Trophoblast cell (in vitro differentiated cells and primary cell): ENCODE data around the gene CTIF.

Source experiments
- DNase-seq, 2 donors: peaks; one replicate each; pipeline ENCODE4 v3.0.0-alpha.2; 2016
- H2AFZ ChIP-seq: 2 replicates; pipeline ENCODE4 v1.6.1; 2013; ENCODE audit warnings: low read length, moderate library complexity, mild to moderate bottlenecking; ENCODE audit not compliant: insufficient read depth, poor library complexity
- H2AK5ac ChIP-seq: 2 replicates; pipeline ENCODE4 v1.6.1; 2013; ENCODE audit warnings: mild to moderate bottlenecking, low read length
- H2BK120ac ChIP-seq: 2 replicates; pipeline ENCODE4 v1.6.1; 2013; ENCODE audit warnings: low read length, mild to moderate bottlenecking, moderate library complexity; ENCODE audit not compliant: insufficient read depth, poor library complexity
- H2BK12ac ChIP-seq: 2 replicates; pipeline ENCODE4 v1.6.1; 2013; ENCODE audit warnings: mild to moderate bottlenecking, low read length, moderate library complexity
- H2BK5ac ChIP-seq: 2 replicates; pipeline ENCODE4 v1.6.1; 2013; ENCODE audit warnings: low read length, low read depth, moderate library complexity, mild to moderate bottlenecking; ENCODE audit not compliant: poor library complexity
- H3K14ac ChIP-seq: 2 replicates; pipeline ENCODE4 v1.6.1; 2013; ENCODE audit warnings: mild to moderate bottlenecking, low read length
- H3K18ac ChIP-seq: 2 replicates; pipeline ENCODE4 v1.6.1; 2013; ENCODE audit warnings: mild to moderate bottlenecking, low read length
- H3K23ac ChIP-seq: 2 replicates; pipeline ENCODE4 v1.6.1; 2013; ENCODE audit warnings: low read length
- H3K27ac ChIP-seq: 2 replicates; pipeline ENCODE4 v1.5.1; 2013; ENCODE audit warnings: low read depth, mild to moderate bottlenecking, inconsistent platforms, low read length, moderate library complexity
- H3K27me3 ChIP-seq: 2 replicates; pipeline ENCODE4 v1.6.1; 2013; ENCODE audit warnings: inconsistent platforms, mild to moderate bottlenecking, low read length, moderate library complexity; ENCODE audit not compliant: insufficient read depth
- H3K36me3 ChIP-seq, 2 experiments: 1 replicate in 1 of 2; 2 replicates in 1 of 2; pipeline ENCODE4 v1.6.1; 2013; ENCODE audit warnings: low read length in 2 of 2, mild to moderate bottlenecking in 2 of 2, moderate library complexity in 1 of 2; ENCODE audit not compliant: insufficient read depth in 2 of 2, control insufficient read depth in 1 of 2
- H3K4ac ChIP-seq: 2 replicates; pipeline ENCODE4 v1.6.1; 2013; ENCODE audit warnings: low read depth, mild to moderate bottlenecking, low read length, moderate library complexity
- H3K4me1 ChIP-seq, 2 experiments: 1 replicate in 1 of 2; 2 replicates in 1 of 2; pipeline ENCODE4 v1.6.1; 2013; ENCODE audit warnings: low read length in 2 of 2, mild to moderate bottlenecking in 2 of 2, moderate library complexity in 1 of 2; ENCODE audit not compliant: insufficient read depth in 2 of 2, control insufficient read depth in 1 of 2
- H3K4me2 ChIP-seq: 2 replicates; pipeline ENCODE4 v1.6.1; 2013; ENCODE audit warnings: inconsistent platforms, mild to moderate bottlenecking, low read length, moderate library complexity
- H3K4me3 ChIP-seq: 2 replicates; pipeline ENCODE4 v1.5.1; 2013; ENCODE audit warnings: mild to moderate bottlenecking, low read depth, low read length, inconsistent platforms
- H3K79me1 ChIP-seq: one replicate; pipeline ENCODE4 v1.6.1; 2013; ENCODE audit warnings: low read length
- H3K79me2 ChIP-seq: 2 replicates; pipeline ENCODE4 v1.6.1; 2013; ENCODE audit warnings: low read length, mild to moderate bottlenecking; ENCODE audit not compliant: control insufficient read depth, insufficient read depth, poor library complexity
- H3K9ac ChIP-seq: 2 replicates; pipeline ENCODE4 v1.6.1; 2013; ENCODE audit warnings: mild to moderate bottlenecking, low read length
- H3K9me3 ChIP-seq: 2 replicates; pipeline ENCODE4 v1.6.1; 2013; ENCODE audit warnings: low read depth, mild to moderate bottlenecking, control low read depth, inconsistent platforms, low read length; ENCODE audit not compliant: insufficient read depth
- H4K12ac ChIP-seq: 2 replicates; pipeline ENCODE4 v1.6.1; 2013; ENCODE audit warnings: low read depth, mild to moderate bottlenecking, low read length, moderate library complexity
- H4K8ac ChIP-seq: 2 replicates; pipeline ENCODE4 v1.6.1; 2013; ENCODE audit warnings: low read depth, mild to moderate bottlenecking, low read length, moderate library complexity
- H4K91ac ChIP-seq: one replicate; pipeline ENCODE4 v1.6.1; 2013; ENCODE audit warnings: low read depth, mild to moderate bottlenecking, low read length, moderate library complexity
- WGBS: extraction: QIAGEN DNeasy Blood & Tissue Kit; methylation state at CpG from one replicate; pipeline ENCODE4 v1.1.7; 2013; ENCODE audit warnings: missing lambda C conversion rate; ENCODE audit not compliant: insufficient read length, insufficient coverage; ENCODE audit errors: extremely low coverage; 5-methylcytosine and 5-hydroxymethylcytosine counted together

Gene CTIF

DNA sequence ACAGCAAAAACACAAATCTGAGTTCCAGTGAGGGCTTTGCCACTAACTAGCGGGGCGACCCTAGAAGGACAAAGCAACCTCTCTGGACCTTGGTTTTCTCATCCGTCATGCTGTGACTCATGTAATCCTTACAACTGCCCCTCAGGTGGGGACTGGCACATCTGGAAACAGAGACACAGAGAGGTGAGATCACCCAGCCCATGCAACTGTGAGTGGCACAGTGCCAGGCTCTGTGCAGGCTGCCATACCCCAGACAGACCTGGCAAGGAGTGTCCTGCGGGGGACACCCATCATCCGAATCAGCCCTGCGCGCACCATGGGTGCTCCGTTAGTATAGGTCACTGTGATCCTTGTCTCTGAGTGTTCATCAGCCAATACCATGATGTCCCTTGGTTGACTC, 213.6 kb downstream of the CTIF start:
- H2BK12ac ChIP-seq = no peak overlapping the region
- peaks cover 2% of the 10 kb centered on the region for H3K79me2 ChIP-seq
- no peak overlapping the region for H3K23ac ChIP-seq
- H4K12ac ChIP-seq = no peak overlapping the region
- H4K8ac ChIP-seq = no peak overlapping the region
- no peak overlapping the region for H3K4me2 ChIP-seq
- peaks cover 11 to 17% of the 10 kb centered on the region in 2 experiments for H3K4me1 ChIP-seq
- H3K36me3 ChIP-seq = no peaks in the 10 kb centered on the region
- H3K9me3 ChIP-seq = peaks cover 3% of the 10 kb centered on the region
- no peak overlapping the region for H3K27ac ChIP-seq
- H2AFZ ChIP-seq = no peak overlapping the region
- no peak overlapping the region for H2BK5ac ChIP-seq
- WGBS = no CpG with 5 or more reads among the region's 8 CpGs
- H3K9ac ChIP-seq = no peak overlapping the region
- H3K18ac ChIP-seq = no peak overlapping the region
- no peak overlapping the region for H2BK120ac ChIP-seq
- no peak for DNase-seq
- H3K4ac ChIP-seq = no peak overlapping the region
- no peak overlapping the region for H3K14ac ChIP-seq
- peaks cover 4% of the 10 kb centered on the region for H3K79me1 ChIP-seq
- no peak overlapping the region for H4K91ac ChIP-seq
- H2AK5ac ChIP-seq = no peak overlapping the region
- H3K27me3 ChIP-seq = no peaks in the 10 kb centered on the region
- no peak overlapping the region for H3K4me3 ChIP-seq

DNA sequence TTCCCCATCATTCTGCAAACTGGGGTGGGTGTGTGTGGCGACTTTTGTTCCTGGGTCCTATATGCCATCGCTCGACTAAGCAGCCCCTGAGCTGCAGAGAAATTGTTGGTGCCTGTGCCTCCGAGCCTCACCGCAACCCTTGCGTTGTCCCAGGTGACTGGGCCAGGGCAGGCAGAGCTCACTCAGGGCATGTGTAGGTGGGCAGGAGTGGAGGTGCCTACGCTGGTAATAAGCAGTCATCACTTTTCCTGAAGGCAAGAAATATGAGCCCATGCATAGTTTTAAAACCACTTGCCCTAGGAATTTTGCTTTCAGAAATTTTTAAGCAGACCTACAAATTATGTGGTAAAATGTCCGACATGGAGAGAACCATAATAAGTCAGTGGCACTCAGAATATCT, 214.1 kb downstream of the CTIF start:
- no peak overlapping the region for H2AK5ac ChIP-seq
- DNase-seq = no peak
- peaks cover 4% of the 10 kb centered on the region for H3K79me1 ChIP-seq
- H3K36me3 ChIP-seq = peaks cover under 1 to 1% of the 10 kb centered on the region in 2 experiments
- H2BK12ac ChIP-seq = no peak overlapping the region
- H2BK120ac ChIP-seq = no peak overlapping the region
- WGBS = no CpG with 5 or more reads among the region's 8 CpGs
- H3K4ac ChIP-seq = no peak overlapping the region
- no peak overlapping the region for H3K4me3 ChIP-seq
- H2AFZ ChIP-seq = no peak overlapping the region
- no peak overlapping the region for H3K14ac ChIP-seq
- no peak overlapping the region for H4K91ac ChIP-seq
- no peak overlapping the region for H3K27ac ChIP-seq
- H3K79me2 ChIP-seq = peaks cover 2% of the 10 kb centered on the region
- H3K27me3 ChIP-seq = no peaks in the 10 kb centered on the region
- H3K4me2 ChIP-seq = no peak overlapping the region
- peaks cover 11 to 20% of the 10 kb centered on the region in 2 experiments for H3K4me1 ChIP-seq
- no peak overlapping the region for H2BK5ac ChIP-seq
- H3K9me3 ChIP-seq = peaks cover 3% of the 10 kb centered on the region
- no peak overlapping the region for H3K9ac ChIP-seq
- no peak overlapping the region for H4K12ac ChIP-seq
- no peak overlapping the region for H3K23ac ChIP-seq
- no peak overlapping the region for H4K8ac ChIP-seq
- H3K18ac ChIP-seq = no peak overlapping the region

GRCh38 chr18:48753691-48754090, 214.9 kb downstream of the CTIF start:
- Histone ChIP-seq H3K27ac (no peak overlapping the region), H3K4me3 (no peak overlapping the region), H3K79me1 (peaks cover 4% of the 10 kb centered on the region), H3K23ac (no peak overlapping the region), H2BK120ac (no peak overlapping the region), H3K36me3 (peaks cover 7% of the 10 kb centered on the region in 2 experiments), H3K79me2 (peaks cover 2% of the 10 kb centered on the region), H3K9me3 (peaks cover 3% of the 10 kb centered on the region), H3K18ac (no peak overlapping the region), H3K4me2 (no peak overlapping the region), H3K4ac (no peak overlapping the region), H4K91ac (no peak overlapping the region), H4K8ac (no peak overlapping the region), H2AFZ (no peak overlapping the region), H2BK5ac (no peak overlapping the region), H3K9ac (no peak overlapping the region), H3K4me1 (peaks cover 11 to 20% of the 10 kb centered on the region in 2 experiments), H4K12ac (no peak overlapping the region), H2BK12ac (no peak overlapping the region), H3K14ac (no peak overlapping the region), H3K27me3 (no peaks in the 10 kb centered on the region), H2AK5ac (no peak overlapping the region)
- no peak for DNase-seq
- WGBS = no CpG with 5 or more reads among the region's 11 CpGs

DNA sequence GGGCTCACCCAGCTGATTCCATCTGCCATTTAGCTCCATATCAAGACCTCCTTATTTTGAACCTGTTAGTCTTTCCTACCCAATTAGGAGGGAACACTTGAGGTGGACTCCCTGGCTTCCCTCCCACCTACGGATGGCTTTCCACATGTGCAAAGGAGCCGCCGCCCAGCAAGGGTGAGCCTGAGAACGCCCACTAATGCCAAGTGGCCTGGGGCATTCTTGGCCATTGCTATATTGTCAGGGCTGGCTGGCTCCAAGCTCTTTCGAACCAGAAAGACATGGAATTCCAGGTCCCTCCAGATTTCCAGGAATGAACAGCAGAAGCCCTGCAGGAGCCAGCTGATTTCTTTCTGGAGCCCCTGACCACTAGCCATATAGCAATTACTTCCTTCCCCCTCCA, 215.7 kb downstream of the CTIF start:
- Histone ChIP-seq H3K9me3 (peaks cover 3% of the 10 kb centered on the region), H3K79me2 (peaks cover 2% of the 10 kb centered on the region), H3K23ac (no peak overlapping the region), H2BK5ac (no peak overlapping the region), H3K4ac (no peak overlapping the region), H3K18ac (no peak overlapping the region), H3K36me3 (peaks cover 10 to 15% of the 10 kb centered on the region in 2 experiments), H2BK12ac (no peak overlapping the region), H4K12ac (no peak overlapping the region), H2AK5ac (no peak overlapping the region), H3K79me1 (peaks cover 4% of the 10 kb centered on the region), H2BK120ac (no peak overlapping the region), H3K4me2 (no peak overlapping the region), H4K8ac (no peak overlapping the region), H3K14ac (no peak overlapping the region), H4K91ac (no peak overlapping the region), H3K9ac (no peak overlapping the region), H3K4me3 (no peak overlapping the region), H3K27ac (no peak overlapping the region), H2AFZ (no peak overlapping the region), H3K27me3 (no peaks in the 10 kb centered on the region), H3K4me1 (peaks cover 11 to 20% of the 10 kb centered on the region in 2 experiments)
- DNase-seq = no peak
- WGBS = no CpG with 5 or more reads among the region's 5 CpGs
